Left renal cortex interstitium (tissue), 4 donors: Measurements from ENCODE around the gene DPY19L3. TPM values are rescaled to one million over a fixed set of nuclear protein-coding genes. Genes with fewer than 3 reads are reported as not detected.
"Not testable (repeated sequence)": the region's sequence is repeated elsewhere in the genome, so short reads cannot be mapped to it uniquely, and the experiment has no call there.

Experiments
- DNase-seq, 4 donors: peaks; one replicate each; pipeline ENCODE4 v3.0.0-alpha.2; 2013; ENCODE audit warnings: low read depth in 4 of 4, low spot score in 2 of 4, missing footprints in 1 of 4
- polyA plus RNA-seq, 4 donors: library from polyadenylated mRNA; unstranded; fragments of 120-200 nt; gene quantifications; one replicate each; pipeline ENCODE4 v1.2.1, GENCODE V29; 2013; ENCODE audit not compliant: insufficient read length in 4 of 4

DPY19L3 gene
- polyA plus RNA-seq, 4 donors = 51.8 to 79.4 (median 61.0) TPM

DNA sequence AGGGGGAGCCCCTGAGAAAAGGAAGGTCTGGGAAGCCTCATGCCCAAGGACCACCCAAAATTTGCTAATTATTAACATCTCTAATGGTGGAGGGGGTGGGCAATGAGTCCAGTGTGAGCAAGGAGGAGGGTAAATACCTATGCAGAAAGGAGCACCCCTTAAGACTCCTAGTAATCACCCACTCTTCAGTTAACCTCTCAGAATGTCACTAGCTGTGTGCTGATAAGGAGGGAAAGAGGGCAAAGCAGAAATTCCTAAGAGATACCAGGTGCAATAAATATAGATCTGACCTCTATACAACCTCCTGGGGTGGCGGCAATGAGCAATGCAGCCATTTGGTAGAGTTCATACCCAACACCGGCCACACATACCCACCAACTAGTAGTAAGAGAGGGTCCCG lies 12.7 kb upstream of the DPY19L3 start:
- DNase-seq = no peak

DNA sequence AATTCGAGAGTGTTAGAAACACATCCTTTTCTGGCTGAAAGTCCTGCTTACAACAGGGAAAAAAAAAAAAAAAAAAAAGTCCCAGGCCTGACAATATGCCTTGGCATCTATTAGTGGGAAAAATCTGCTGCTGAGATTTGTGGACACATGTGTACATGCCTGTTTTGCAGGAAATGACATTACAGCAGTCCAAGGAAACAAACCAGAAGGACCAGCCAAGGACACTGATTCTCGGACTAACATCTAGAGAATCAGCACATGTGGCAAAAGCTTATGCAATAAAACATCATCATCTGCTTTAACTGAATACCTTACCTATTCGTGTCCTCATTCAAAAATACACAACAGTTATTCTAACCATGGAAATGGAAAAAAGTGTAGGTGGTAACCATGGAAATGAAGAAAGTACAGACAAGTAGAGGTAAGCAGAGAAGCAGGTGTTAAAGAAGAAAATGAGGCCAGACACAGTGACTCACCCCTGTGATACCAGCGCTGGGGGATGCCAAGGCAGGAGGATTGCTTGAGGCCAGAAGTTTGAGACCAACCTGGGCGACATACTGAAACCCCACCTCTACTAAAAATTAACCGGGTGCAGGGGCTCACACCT lies 9.4 kb upstream of the DPY19L3 start:
- DNase-seq = no peak

DNA sequence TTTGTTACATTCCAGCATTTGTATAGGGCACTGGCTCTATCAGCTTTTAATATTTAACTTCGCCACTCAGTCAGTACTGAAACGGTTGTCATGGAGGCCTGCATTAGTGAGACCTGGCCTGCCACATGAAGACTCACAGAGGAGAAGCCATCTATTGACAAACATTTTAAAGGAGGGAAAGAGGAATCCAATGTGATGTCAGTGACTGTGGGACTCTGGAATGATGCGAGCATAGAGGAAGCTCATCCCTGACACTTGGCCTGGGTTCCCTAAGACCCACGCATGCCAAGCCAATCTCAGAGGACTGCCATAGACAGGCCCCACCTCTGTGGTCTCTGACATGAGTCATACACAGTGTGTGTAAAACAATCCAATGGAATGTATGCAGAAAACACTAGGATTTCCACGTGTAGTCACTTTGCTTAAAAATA lies 7.9 kb upstream of the DPY19L3 start:
- DNase-seq = no peak

DNA sequence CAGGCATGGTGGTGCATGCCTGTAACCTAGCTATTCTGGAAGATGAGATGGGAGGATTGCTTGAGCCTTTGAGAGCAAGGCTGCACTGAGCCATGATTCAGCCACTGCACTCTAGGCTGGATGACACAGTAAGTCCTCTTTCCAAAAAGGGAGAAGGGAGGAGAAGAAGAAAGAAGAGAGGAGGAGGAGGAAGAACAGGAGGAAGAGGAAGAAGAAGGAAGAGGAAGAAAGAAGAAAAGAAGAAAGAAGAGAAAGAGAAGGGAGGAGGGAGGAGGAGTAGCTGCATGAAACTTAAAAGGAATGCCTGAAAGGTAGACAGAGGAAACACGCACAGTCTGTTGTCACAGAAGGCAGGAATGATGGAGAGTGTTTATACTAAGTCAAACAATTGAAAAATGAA lies 3.6 kb upstream of the DPY19L3 start:
- DNase-seq = no peak

DNA sequence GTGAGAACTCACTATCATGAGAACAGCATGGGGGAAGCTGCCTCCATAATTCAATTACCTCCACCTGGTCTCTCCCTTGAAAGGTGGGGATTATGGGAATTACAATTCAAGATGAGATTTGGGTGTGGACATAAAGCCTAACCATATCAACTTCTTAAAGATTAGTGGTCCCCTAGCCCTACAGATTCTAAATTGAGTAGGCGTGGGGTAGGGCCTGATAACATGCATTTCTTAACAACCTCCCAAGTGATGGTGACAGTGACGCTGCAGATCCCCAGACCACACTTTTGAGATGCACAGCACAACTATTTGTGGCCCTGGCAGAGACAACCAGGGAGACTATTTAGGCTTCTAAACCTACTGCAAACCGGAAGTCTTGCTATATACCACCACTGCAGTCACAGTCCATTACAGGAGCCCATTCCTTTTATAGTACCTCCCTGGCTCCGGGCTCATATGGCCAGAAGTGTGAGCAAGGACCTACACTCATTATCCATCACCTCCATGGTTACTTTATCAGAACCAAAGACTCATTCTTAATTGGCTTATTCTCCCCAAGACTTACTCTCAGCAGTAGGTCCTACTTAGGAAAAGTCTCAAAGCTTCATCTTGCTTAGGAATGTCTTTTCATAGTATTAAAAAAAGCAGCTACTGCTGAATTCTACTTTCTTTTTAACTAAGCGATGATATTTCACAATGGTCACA lies 2.1 kb upstream of the DPY19L3 start:
- DNase-seq = no peak

DNA sequence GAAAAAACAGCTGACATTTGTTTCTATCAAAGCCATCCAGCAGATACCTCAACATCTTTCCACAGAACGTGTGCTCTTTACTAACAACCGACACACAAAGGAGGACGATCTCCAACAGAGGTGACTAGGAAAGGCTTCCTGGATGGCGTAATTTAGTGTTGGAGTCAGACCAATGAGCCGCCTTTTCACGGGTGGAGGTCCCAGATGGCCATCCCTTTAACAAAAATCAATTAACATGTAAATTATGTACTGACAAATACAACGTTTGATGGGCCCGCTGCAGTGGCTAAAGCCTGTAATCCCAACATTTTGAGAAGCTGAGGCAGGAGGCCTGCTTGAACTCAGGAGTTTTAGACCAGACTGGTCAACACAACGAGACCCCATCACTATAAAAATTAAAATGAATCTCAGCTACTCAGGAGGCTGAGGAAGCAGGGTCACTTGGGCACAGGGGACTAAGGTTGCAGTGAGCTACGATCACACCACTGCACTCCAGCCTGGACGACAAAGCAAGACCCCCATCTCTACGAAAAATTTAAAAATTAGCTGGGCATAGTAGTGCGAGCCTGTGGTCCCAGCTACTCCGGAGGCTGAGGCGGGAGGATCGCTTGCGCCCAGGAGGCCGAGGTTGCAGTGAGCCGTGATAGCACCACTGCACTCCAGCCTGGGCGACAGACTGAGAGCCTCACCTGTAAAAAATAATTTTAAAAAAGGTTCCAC lies 1.2 kb upstream of the DPY19L3 start:
- no peak for DNase-seq

DNA sequence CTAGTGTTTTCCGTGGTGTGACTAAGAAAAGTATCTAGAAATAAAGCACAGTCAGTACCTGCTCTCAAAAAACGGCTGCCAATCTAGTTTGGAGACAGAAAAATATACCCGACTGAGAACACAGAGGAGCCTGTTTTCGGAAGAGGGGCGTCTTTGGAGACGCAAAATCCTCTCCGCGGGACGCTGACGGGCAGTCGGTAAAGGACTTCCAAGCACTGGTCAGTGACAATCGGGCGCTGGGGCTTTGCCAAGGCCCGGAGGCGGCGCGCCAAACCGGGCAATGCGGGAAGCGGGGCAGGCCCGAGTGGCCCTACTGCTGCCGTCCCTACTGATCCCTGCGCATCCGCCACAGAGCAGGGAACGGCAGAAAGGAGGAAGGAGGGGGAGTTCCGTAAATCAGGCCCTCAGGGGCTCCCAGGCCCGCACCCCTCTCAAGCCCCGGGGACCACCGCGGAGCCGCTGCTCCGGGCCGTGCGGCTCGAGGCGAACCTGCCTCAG lies 588 bp upstream of the DPY19L3 start:
- no peak for DNase-seq

DNA sequence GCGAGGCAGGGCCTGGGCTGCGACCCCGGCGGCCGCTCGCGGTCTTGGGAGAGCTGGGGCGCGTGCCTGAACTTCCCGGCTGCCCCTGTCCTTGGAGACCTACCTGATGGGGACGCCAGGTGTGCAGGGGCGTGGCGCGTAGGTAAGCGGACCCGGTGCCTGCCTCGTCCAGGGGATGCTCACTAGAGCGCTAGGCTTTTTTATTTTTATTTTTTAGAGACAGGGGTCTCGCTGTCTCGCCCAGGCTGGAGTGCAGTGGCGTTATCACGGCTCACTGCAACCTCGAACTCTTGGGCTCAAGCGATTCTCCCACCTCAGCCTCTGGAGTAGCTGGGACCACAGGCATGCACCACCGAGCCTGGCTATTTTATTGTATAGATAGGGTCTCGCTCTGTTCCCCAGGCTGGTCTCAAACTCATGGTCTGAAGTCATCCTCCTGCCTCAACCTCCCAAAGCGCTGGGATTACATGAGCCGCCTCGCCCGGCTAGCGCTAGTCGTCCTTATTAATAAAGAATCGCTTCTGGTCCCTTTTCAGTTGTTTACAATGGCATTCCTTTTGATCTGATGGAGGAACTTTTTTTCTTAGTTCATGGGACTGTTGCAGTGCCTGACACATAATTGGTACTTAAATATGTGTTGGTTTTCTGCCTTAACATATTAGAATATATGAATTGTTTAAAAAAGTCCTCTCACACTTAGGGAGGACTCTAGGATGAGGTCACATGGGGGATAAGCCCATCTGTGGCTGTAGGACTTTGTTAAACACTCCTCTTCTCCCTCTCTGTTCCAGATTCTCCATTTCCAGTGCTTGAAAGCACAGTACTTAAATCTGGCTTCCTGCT lies 812 bp downstream of the DPY19L3 start:
- no peak for DNase-seq

DNA sequence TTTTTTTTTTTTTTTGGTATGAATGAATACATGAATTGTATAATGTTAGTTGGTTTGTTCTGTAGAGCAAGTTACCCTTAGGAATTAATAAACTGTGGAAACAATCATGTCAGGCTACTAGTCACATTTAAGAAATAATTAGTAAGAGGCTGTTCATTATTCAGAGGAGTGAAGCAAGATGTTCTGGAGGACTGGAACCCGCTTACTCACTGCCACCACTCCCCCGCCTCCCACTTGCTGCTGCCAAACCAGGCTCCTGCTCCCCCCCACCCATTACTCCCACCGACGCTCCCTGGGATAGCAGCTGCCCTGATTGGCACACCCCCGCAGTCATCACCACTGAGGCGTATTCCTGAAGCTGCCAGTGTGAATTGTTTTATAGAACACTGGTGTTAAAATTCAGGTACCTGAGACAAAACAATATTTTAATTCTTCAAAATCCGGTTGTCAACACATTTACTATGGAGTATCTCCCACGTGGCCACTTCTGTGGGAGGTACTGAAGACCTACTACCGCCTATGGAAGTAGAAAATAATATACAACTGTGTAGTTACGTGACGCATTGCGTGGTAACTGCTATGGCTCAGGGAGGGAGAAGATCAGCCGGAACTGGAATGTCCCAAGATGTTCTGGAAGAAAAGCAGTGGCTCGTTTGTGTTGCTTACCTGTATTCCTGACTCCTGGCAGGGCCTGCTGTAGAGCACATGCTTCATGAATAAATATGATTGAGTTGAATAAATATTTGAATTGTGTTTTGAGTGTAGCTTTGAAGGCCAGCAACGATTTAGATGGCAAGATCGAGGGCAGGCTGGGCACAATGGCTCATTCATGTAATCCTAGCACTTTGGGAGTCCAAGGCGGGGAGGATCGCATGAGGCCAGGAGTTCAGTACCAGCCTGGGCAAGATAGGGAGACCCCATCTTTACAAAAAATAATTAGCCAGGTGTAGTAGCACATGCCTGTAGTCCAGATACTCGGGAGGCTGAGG lies 1.7 kb downstream of the DPY19L3 start:
- DNase-seq = peak in 1 of 4 donors; percentile 55

DNA sequence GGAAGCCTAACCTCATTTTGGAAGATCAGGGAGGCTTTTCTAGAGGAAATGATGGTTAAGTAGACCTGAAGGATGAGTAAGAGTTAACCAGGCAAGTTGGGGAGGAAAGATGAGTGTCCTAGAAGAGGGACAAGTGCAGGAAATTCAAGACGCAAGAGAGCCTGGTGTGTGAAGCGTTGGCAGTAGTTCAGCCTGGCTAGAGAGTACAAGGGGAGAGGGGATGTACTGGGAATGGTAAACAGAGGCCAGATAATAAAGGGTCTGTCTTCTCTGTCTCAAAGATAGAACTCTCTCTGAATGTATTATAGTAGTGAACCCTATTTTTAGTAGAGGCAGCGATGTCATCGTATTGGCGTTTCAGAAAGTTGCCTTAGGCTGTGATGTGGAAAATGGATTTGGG lies 9.7 kb downstream of the DPY19L3 start:
- DNase-seq = no peak

DNA sequence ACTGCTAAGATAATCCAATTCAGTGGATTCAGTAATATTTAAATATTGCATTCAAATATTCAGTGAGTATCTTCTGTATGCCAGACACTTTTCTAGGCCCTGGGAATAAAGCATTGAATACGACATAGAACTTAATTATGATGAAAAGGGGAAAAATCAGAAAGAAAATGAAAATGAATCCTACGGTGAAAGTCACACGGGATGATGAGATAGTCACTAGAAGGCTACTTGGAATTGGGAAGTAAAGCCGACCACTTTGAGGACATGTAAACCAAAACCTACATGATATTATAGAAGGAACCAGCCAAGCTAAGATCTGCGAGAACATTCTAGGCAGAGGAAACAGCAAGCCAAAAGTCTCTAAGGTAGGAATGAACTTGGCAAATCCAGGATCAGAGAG lies 10.1 kb downstream of the DPY19L3 start:
- DNase-seq = no peak

DNA sequence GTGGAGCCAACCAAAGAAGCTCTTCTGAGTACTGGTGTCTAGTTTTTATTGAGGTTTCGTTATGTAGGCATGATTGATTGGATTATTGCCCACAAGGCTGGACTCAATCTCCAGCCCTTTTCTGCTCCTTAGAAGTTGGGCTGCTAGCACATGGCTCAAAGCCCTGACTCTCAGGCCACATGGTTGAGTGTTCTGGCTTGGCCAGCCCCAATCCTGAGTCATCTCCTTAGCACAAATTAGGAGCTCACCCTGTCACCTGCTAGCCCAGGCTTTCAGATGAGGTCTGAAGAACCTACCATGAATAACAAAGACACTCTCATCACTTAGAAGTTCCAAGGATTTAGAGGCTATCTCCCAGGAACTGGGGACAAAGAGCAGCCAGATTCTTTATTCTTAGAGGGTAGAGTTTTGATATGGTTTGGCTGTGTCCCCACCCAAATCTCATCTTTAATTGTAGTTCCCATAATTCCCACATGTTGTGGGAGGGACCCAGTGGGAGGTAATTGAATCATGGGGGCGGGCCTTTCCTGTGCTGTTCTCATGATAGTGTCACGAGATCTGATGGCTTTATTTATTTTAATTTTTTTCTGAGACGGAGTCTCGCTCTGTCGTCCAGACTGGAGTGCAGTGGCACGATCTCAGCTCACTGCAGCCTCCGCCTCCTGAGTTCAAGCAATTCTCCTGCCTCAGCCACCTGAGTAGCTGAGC lies 11.3 kb downstream of the DPY19L3 start:
- no peak for DNase-seq

DNA sequence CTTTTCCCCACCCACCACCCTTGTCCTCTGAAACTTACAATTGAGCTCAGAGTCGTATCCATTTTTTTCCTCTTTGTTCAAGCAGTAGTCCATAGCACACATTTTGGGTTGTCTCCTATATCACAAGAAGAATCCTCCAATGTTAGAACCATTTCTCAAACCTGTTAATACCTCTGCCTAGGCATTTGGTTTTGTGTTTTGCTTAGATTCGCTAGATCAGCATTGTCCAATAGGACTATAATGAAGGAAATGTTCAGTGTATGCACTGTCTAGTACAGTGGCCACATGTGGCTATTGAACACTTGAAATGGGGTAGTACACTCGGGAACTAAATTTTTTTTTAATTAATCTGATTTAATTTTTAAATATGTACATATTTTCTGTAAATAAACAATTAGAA lies 12.6 kb downstream of the DPY19L3 start:
- no peak for DNase-seq

DNA sequence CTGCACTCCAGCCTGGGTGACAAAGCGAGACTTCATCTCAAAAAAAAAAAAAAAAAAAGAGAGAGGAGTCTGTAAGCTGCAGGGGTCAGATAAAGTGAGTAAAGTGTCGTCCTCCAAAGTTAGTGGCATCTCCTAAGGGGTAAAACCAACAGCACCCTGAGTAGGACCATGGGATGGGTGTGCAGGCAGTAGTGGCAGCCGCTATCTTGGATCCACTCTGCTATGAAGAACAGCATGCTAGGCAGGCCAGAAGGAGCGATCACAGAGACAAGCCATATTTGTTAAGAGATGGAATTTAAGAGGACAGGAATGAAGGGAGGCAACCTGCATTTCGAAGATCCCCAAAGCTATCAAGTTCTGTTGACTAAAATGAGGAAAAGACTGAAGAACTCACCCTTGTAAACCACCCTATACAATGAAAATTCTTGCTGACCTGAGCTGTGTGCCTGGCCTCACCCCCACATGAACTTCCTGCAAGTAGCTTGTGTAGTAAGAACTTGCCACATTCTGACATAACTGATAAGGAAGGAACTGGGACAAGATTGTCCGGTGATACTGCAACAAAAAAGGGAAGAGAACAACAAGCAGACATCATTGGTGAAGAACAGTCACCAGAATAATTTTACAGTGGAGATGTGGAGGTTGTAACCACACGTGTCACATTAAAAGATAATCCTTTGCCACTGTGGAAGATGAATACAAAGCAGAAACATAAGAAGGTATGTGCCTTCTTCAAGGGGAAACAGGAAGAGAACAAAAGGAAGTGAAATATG lies 16.2 kb downstream of the DPY19L3 start:
- no peak for DNase-seq

DNA sequence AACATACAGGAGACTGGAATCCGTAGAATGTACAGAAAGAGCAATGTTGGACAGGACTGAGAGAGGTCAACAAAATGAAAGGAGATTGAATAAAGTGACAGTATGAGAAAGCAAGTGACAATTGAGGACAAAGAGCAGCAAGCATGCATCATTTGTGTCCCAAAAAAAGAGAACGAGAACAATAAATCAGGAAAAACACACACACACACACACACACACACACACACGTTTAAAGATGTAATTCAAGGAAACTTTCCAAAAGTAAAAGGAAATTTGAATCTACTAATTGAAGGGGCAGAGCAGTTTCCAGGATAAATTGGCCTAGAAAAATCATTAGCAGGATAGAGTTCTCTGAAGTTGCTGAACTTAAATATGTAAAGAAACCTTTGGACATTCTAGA lies 16.9 kb downstream of the DPY19L3 start:
- DNase-seq = no peak

DNA sequence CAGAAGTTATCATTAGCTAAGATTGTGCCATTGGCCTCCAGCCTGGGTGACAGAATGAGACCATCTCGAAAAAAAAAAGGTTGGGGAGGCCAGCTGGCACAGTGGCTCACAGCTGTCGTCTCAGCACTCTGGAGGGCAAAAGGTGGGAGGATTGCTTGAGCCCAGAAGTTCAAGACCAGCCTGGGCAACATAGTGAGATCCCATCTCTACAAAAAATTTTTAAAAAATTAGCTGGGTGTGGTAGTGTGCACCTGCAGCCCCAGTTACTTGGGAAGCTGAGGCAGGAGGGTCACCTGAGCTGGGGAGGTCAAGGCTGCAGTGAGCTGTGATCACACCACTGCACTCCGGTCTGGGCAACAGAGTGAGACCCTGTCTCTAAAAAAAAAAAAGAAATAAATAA lies 18.4 kb downstream of the DPY19L3 start:
- DNase-seq = not testable (repeated sequence)

DNA sequence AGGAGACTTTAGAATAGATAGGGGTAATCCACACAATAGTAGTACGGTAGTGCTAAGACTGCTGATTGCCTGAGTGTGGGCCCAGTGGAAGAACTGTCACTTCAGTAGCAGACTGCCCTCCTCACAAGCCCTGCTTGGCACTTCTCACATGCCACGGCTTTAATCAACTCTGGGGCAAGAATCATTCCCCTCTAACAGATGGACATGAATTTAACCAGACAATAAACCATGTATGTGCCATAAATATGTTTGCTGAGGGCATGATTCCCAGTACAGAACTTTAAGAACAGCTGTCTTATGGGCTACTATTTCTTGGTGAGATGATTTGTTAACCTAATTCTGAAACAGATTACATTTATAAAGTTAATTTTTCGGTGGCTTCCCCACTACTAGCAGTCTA lies 22.0 kb downstream of the DPY19L3 start:
- DNase-seq = no peak

DNA sequence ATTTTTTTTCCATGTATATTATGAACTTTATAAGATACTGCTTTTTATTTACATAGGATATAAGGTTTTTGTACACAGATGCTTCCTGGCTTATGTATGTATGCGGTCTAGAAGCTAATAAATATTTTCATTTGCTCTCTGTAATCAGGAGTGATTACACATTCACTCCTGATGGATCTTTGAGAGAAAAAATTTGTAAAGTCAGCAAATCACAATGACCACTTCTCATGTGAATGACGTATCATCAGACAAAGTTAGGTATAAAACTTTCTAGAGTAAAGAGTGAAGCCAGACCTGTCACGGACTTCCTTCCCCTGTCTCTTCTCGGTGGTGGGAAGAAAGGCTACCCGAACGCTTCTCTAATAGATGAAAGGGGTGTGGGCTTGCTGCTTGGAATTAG lies 31.1 kb downstream of the DPY19L3 start:
- DNase-seq = no peak
